ENCODE measurements around the gene ERC1.

The ERC1 gene

GRCh38 chr12:1529862-1530591 lies 539.0 kb downstream of the ERC1 start:
- Histone ChIP-seq H3K4me1 (ENCODE audit: insufficient read depth, poor library complexity, severe bottlenecking) (no peaks in the 10 kb centered on the region), H3K36me3 (ENCODE audit: low read depth) (no peaks in the 10 kb centered on the region), H3K27ac (ENCODE audit: poor library complexity, severe bottlenecking) (no peak overlapping the region), H3K27me3 (ENCODE audit: insufficient read depth, poor library complexity, severe bottlenecking) (peaks cover 20% of the 10 kb centered on the region), H3K9me3 (ENCODE audit: severe bottlenecking) (no peaks in the 10 kb centered on the region), H3K4me3 (ENCODE audit: severe bottlenecking) (peak overlapping the region; percentile 44)
- peak; percentile 49 for ATAC-seq (ENCODE audit: low read depth)
- no peak for TF ChIP-seq CTCF (IDR thresholded peaks at IDR 0.05; ENCODE audit: poor library complexity, severe bottlenecking)
- peak; percentile 50 for DNase-seq (ENCODE audit: low spot score)

- Histone ChIP-seq H3K9me3 (ENCODE audit: severe bottlenecking) (no peaks in the 10 kb centered on the region), H3K27me3 (ENCODE audit: insufficient read depth, poor library complexity, severe bottlenecking) (peaks cover 20% of the 10 kb centered on the region), H3K36me3 (ENCODE audit: low read depth) (no peaks in the 10 kb centered on the region), H3K4me1 (ENCODE audit: insufficient read depth, poor library complexity, severe bottlenecking) (no peaks in the 10 kb centered on the region), H3K27ac (ENCODE audit: poor library complexity, severe bottlenecking) (no peak overlapping the region), H3K4me3 (ENCODE audit: severe bottlenecking) (peak overlapping the region; percentile 44)
- DNase-seq (ENCODE audit: low spot score): no peak
- no peak for TF ChIP-seq CTCF (IDR thresholded peaks at IDR 0.05; ENCODE audit: poor library complexity, severe bottlenecking)
- ATAC-seq (ENCODE audit: low read depth): no peak
These were observed 539.6 kb downstream of the ERC1 start for GRCh38 chr12:1530592-1531152.

GRCh38 chr12:1531153-1531653 lies 540.2 kb downstream of the ERC1 start:
- Histone ChIP-seq H3K27me3 (ENCODE audit: insufficient read depth, poor library complexity, severe bottlenecking) (peaks cover 20% of the 10 kb centered on the region), H3K4me1 (ENCODE audit: insufficient read depth, poor library complexity, severe bottlenecking) (no peaks in the 10 kb centered on the region)

GRCh38 chr12:1531654-1532374 lies 540.8 kb downstream of the ERC1 start:
- H3K9me3 ChIP-seq (ENCODE audit: severe bottlenecking): no peaks in the 10 kb centered on the region
- peak; percentile 47 for DNase-seq (ENCODE audit: low spot score)
- TF ChIP-seq CTCF (IDR thresholded peaks at IDR 0.05; ENCODE audit: poor library complexity, severe bottlenecking): no peak
- no peak overlapping the region for H3K27ac ChIP-seq (ENCODE audit: poor library complexity, severe bottlenecking)
- peaks cover 20% of the 10 kb centered on the region for H3K27me3 ChIP-seq (ENCODE audit: insufficient read depth, poor library complexity, severe bottlenecking)
- H3K36me3 ChIP-seq (ENCODE audit: low read depth): no peaks in the 10 kb centered on the region
- peak overlapping the region; percentile 44 for H3K4me3 ChIP-seq (ENCODE audit: severe bottlenecking)
- no peak for ATAC-seq (ENCODE audit: low read depth)
- H3K4me1 ChIP-seq (ENCODE audit: insufficient read depth, poor library complexity, severe bottlenecking): no peaks in the 10 kb centered on the region

More at GRCh38 chr12:1531153-1531653, 540.2 kb downstream of the ERC1 start:
- Histone ChIP-seq H3K27ac (ENCODE audit: poor library complexity, severe bottlenecking) (no peak overlapping the region), H3K36me3 (ENCODE audit: low read depth) (no peaks in the 10 kb centered on the region), H3K9me3 (ENCODE audit: severe bottlenecking) (no peaks in the 10 kb centered on the region), H3K4me3 (ENCODE audit: severe bottlenecking) (peak overlapping the region; percentile 44)
- TF ChIP-seq CTCF (IDR thresholded peaks at IDR 0.05; ENCODE audit: poor library complexity, severe bottlenecking): no peak
- DNase-seq (ENCODE audit: low spot score) (peak; percentile 68), ATAC-seq (ENCODE audit: low read depth) (peak; percentile 21)

All from RWPE2 (cell line).